OCI-LY7 (cell line): ENCODE data around the gene MGMT.

Source experiments
- EZH2phosphoT487 ChIP-seq: fragments of 200-600 bp; sonication (generic); IDR thresholded peaks from 2 replicates; pipeline ENCODE4 v1.6.1; 2018; ENCODE audit warnings: low read depth, borderline replicate concordance, mild to moderate bottlenecking, mixed run types, antibody characterized with exemption, low read length, moderate library complexity, mixed read lengths
- TF ChIP-seq, protein P1 (sequence below): fragments of 200-600 bp; sonication (generic); conservative IDR thresholded peaks from 2 replicates; pipeline ENCODE4 v1.5.1; 2014; ENCODE audit warnings: mild to moderate bottlenecking, antibody characterized with exemption, low read length, moderate library complexity, mixed read lengths

DNA sequence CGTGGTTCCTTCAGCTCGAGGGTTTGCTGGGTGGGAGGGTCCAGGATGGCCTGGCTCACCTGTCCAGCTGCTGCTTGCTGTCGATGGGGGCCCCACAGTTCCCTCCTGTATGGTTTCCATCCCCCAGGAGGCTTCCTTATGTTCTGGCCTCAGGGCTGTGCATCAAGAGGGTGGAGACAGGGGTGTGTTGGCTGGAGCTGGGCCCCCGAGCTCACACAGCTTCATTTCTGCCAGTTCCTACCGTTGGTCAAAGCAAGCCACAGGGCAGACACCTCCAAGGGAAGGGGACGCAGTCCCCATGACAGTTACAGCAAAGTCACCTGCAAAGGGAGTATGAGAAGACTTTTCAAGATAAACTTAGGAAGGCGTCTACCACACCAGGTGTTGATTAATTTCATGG lies 340.2 kb downstream of the MGMT start:
- TF ChIP-seq, protein P1, sequence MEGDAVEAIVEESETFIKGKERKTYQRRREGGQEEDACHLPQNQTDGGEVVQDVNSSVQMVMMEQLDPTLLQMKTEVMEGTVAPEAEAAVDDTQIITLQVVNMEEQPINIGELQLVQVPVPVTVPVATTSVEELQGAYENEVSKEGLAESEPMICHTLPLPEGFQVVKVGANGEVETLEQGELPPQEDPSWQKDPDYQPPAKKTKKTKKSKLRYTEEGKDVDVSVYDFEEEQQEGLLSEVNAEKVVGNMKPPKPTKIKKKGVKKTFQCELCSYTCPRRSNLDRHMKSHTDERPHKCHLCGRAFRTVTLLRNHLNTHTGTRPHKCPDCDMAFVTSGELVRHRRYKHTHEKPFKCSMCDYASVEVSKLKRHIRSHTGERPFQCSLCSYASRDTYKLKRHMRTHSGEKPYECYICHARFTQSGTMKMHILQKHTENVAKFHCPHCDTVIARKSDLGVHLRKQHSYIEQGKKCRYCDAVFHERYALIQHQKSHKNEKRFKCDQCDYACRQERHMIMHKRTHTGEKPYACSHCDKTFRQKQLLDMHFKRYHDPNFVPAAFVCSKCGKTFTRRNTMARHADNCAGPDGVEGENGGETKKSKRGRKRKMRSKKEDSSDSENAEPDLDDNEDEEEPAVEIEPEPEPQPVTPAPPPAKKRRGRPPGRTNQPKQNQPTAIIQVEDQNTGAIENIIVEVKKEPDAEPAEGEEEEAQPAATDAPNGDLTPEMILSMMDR = no peak
- TF ChIP-seq EZH2phosphoT487 = no peak
